GM19397 (cell line): ENCODE data around the gene TLE4.

ENCODE experiments used
- ATAC-seq: cut with Tn5 transposase; IDR thresholded peaks from one replicate; pipeline ENCODE4 v1.9.1; 2021; ENCODE audit warnings: mild to moderate bottlenecking, moderate library complexity; ENCODE audit not compliant: unreplicated experiment

The TLE4 gene

DNA sequence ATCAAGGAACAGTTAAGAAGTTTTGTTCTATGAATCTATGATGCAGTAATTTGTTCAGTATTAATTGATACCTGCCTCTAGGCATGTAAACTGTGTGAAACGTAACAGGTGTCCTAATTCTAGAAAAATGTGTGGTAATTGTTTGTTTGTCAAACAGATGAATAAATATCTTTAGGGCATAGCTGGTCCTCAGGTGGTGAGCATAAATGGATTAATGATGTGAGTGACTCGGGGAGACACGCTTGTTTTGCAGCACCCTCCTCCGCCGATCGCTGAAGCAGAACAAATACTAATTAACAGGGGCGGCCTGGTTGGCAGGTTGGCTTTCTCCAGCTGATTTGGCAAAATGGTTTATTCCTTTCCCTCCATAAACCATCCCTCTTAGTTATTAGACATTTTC is 88.8 kb downstream of the TLE4 start:
- no peak for ATAC-seq

DNA sequence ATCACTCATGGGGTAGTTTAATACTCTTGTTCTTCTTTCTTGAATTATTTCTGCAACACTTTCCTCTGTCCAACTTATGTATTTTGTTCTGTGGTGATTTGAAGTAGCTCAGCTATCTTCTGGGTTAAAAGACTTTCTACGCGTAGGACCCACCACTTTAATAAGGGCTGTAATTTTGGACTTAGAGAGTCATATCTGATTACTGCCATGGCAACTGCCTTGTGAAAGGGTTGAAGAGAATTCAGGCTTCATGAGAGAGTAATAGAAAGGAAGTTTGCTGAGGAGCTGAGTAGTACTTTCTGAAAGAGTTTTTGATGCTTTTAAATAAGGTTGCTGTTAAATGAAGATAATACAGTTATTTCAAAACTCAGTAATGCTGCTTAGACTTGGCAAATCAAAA is 89.5 kb downstream of the TLE4 start:
- no peak for ATAC-seq

DNA sequence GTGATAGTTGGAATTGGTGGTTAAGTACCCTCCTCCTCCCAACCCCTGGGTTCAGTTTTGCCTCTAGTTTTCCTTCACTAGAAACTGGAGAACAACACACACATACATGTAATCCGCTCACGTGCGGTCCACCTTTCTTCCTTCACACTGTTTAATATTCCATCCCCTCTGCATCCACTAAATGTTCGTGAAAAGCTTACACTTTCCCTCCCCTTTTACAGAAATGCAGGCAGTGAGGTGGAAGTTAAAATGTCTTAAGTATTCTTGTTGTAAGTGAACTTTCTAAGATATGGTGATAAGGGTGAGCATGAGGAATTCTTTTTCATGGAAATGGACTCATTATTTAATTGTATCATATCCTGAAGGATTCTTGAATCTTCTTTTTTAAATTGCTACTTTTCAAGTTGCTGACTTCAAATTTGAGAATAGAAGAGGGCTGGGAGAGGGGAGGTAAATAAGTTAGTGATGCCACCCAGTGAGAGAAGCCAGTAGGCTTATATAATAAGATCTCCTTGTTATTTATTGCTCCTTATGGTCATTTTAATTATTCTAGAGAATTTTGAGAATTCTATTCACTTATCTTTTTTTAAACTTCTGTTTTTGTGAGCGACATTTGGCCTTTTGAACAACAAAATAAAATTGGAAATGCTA is 90.2 kb downstream of the TLE4 start:
- no peak for ATAC-seq

DNA sequence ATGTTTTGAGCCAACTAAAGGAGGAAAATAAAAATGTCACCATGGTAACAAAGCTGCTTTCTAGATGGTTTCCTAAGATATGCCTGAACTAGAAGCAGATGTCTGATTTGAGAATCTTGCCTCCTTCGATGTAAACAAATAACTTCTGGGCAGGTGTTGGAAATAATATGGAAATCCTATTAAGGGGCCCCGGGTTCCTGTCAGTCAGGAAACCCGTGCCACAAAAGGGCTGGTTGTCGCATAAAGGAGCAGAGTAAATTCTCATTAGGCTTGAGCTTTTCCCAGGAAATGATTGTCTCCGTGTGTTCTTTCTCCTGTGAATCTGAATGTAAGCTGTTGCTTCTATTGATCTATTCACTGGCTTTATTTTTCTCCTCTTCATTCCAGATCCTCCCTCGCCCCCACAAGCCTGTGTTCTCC is 90.8 kb downstream of the TLE4 start:
- no peak for ATAC-seq

DNA sequence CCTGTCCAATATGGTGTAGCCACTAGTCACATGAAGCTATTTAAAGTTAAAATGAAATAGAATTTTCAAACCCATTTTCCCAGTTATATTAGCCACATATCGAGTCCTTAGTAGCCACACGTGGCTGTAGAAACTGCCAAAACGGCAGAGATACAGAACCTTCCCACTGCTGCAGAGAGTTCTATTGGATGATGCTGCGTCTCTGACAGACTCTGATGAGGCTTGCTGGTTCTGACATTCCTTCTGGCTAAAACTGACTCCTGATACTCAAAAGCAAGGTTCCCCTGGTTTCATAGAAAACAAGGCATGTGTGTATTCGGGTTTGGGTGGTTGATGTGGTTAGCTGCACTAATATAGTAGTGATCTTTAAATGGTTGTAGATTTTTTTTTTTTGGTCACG is 91.5 kb downstream of the TLE4 start:
- ATAC-seq, result no peak

DNA sequence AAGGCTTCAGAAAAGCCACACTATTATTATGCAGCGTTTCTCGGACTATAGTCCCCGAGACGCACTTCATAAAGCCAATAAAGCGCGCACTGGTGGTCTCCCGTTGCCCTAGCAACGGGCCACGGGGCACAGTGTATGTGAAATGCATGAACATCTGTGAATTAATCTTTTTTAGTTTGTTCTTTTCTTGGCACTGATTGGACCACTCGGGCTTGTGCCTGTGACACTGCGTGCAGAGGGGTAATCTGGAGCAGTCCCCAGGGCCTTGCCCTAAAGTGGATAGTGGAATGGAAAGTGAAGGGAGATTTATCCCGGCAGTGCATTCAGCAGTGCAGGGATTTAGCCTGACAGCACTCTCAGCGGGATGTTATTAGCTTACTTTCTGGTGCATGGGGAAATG is 92.1 kb downstream of the TLE4 start:
- no peak for ATAC-seq

DNA sequence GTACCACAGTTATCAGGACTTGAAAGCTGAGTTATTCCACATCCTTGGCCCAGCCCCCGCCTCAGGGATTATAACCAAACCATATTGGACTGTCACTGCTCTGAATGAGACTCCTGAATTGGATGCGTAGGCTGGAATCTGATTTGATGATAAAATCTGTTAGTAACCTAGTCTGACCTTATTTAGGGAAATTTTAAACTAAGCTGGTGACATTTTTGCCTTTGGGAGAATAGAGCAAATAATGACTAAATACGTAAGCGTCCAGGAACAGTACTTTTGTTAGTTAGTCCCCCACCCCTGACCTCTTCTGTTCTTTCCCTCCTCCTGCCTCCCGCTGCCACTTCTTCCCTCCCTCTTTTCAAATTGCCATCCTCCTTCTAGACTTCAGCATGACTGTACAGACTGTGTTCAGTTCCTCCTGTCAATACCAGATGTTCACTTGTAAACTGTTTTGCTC is 92.6 kb downstream of the TLE4 start:
- no peak for ATAC-seq

DNA sequence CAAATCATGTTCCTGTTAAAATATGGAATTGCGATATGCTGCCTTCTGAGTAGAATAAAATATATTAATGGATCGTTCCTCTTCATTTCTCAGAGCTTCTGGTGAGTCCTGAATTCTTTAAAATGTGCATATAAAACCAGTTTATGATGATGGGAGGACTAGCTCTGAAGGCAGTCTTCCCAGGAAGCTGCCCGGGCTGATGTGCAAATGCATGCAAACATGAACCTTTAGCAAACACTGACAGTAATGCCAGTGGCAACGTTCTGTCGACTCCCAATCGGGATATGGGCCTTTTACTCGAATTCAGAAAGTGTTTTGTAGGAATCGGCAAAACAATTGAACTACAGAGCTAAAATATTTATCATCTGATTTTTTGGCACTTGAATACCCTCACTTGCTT is 93.6 kb downstream of the TLE4 start:
- no peak for ATAC-seq

DNA sequence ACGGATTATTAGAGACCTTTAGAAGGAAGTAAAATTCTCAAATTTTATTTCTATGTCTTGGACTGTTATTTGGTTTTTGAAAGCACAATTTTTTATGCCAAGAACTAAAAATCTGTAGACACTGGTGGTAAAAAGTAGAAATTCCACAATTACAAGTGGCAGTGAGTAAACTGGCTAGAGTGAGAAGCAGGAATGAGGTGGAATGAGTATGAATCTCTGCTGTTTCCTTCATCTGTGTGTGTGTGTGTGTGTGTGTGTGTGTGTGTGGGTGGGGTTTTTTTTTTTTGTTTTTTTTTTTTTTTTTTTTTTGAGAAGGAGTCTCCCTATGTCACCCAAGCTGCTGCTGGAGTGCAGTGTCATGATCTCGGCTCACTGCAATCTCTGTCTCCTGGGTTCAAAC is 94.2 kb downstream of the TLE4 start:
- ATAC-seq, result no peak

DNA sequence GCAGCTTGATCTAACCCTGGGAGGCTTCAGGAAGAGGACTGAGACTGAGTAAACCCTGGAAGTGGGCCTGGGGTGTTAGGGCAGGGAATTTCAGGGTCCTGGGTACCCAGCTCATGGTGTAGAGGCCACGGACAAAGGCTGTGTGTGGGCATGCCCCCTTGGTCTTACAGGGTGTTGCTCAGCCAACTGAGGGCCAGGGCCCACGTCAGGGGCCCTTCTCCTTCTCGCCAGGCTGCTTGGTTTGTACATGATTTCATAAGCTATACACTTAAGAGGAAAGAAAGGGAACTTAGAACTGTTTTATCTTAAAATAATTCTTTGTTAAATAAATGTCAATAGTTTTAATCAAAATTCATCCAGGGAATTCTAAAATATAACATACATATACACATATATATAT is 95.4 kb downstream of the TLE4 start:
- ATAC-seq, result no peak

DNA sequence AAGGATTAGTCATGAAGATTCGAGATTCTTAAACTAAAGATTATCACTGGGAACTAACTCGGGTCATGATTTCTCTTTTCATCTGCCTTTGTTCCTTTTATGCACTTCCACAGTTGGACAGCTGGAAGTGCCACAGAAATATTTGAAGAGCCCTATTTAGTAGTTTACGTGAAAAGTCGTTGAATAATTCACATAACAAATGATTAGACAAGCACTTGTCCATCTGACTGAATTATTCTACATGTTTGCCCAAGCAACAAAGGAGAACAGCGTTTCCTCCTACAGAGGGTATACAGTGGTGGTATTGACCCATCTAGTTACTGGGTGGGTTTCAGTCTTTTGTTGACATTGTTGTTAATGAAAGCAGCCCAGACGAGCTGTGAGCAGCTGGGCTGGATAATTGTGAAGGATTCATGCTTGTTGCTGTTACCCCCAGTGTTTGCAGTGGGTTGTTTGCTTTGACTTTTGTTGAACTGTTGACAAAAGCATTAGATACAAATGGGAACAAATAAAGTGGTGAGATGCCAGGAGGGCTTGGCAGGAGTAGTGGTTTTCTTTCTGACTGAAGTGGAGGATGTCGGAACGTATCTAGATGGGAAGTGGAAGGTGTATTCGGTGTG is 96.2 kb downstream of the TLE4 start:
- ATAC-seq, result no peak

DNA sequence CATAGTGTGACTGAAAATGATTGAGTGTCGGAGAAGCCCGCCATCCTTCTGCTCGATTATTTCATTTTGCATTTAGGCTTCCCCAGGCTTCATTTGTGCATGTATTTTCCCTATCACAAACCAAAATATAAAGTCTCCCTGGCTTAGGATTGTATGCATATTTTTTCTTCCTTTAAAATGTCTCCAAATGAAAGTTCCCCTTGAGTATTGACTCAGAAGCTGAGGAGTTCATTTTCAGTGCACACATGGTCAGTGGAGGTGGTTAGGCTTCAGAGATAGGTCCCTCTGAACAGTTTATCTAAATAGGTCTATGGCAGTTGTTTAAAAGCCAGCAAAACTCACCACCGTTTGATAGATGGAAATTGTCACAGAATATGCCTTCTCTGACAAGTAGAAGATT is 97.2 kb downstream of the TLE4 start:
- ATAC-seq, result no peak

DNA sequence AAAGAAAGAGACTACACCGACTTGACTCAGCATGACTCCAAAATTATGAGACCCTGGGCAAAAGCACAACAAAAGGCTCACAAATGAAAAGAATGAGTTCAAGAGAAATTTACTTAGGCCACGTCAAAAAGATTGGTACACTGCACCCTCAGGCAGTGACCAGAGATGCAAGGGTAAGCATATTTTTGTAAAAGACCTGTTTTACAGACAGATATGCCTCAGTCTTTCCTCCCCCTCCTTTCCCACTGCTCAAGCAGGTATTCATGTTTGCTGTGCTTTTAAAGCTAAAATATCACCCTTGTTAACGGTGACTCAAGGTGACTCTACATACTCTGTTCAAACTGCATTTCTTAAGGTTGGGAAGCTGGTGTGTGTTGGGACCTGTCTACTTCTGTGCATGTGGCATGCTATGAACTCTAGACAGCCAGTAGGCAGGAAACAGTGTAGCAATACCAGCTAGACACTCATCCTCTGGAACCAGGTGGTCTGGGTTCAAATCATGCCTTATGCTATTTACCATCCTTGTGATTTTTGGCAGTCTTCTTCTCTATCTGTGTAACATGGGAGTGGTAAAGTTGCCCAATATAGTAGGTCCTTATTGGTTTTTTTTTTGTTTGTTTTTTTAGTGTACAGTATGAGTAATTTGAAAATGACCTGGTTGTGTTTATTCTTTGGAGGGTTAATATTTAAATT is 98.7 kb downstream of the TLE4 start:
- no peak for ATAC-seq

DNA sequence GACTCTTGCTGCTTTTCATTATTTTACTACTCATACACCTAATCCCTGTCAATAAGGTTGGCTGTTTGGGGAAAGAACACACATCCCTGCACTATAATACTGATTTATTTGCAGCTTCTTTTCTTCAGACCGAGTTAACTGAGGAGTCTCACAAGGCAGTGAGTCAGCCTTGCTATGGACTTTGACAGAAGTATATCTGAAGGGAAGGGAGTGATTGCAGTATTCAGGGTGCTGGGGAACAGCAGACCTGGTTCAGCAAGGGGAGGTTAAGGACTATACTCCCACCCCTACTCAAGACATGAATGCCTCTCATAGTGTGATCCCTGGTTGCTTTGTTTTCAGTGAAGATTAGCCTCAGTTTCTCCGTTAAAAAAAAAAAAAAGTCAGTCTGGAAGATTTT is 99.8 kb downstream of the TLE4 start:
- no peak for ATAC-seq

DNA sequence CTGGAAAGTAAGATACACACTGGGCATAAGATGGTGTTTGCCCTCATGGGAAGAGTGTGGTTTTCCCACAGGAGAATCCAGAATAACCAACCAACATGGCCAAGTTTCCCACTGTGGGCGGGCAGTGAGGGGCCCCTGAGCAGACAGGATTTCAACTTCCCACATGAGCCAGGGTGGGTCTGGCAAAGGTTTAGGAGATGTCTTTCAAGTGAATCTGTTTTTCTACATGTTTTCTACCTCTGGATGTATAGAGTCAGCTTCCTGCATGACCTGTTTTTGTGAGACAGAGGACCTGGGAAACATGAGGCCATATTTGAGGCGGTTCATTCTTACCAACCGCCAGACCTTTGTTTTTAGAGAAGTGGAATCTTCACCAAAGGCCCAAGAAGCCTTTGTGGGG is 100.5 kb downstream of the TLE4 start:
- ATAC-seq, result no peak

DNA sequence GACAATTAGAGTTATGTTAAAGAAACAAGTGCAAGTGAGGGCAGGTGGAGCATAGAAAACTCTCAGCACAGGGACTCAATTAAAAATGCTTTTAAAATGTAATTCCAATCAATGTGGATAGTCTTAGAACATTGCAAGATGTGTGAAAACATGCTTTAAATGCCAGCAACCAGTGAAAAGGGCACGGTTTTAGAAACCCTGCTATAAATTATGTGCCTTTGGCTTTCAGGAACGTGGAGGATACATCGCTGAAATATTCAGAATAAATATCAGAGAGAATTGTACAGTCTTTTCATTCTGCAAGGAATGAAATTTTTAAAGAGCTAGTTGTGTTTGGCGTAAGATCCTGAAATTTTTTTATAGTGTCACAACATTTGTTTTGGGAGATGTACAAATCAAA is 101.1 kb downstream of the TLE4 start:
- no peak for ATAC-seq

DNA sequence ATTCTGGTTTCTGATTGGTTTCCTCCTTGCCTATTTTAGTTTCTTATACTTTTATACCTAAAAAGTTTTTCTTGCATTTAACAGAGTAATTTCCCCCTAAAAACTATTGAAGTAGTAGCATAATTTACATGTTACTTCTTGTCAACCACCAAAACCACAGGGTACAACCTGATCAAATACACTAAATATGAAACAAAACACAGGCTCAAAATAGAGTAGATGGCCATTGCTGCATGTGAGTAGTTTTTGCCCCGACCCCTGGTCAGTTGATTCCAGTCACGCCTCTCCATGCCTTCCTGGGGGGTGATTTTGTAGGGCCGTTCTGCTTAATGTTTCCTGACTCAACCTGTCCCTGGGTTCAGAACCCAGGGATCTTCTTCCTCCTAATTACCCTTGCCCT is 101.8 kb downstream of the TLE4 start:
- no peak for ATAC-seq

DNA sequence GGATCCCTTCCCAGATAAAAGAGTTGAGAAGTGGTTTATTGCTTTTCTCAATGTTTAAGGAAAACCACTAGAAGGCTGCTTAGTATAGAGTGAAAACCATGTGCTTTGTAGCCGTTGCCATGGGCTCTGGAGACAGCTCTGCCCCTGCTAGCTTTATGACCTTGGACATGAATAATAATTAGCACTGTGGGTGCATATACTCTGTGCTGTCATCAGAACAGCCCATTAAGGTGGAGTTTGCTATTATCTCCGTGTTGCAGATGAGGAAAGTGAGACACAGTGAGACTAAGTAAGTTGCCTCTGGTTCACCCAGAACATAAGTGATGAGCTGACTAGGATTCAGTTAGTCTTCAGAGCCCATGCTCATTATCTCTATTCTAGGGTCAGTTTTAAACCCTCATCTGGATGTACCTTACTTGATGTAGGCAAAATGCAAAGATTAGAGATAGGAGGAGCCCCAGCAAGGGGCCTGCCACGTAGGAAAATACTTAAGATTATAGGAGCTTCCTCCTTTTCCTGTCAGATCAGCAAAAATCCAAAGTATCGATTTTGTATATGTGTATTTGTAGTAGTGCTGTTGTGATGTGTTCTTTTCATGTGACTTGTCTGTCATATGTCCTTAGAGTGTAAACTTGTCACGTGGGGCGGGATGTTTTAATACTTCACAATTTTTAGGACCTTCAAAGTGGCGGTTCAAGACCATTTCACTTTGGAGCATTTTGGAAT is 102.5 kb downstream of the TLE4 start:
- no peak for ATAC-seq

DNA sequence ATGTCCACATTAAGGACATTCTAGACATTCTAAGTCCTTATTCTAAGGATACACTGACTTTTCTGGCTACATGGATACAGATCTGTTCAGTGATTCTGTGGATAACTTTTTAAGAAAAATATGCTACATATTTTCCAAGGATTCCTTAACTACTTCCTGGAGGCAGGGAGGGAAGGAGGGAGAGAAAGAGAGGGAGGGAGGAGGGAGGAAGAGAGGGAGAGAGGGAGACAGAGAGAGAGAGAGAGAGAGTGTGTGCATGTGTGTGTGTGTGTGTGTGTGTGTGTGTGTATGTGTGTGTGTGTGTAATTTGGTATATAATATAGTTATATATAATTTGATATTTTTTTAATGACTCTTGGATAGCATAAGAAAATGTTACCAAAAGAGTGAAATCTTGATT is 109.8 kb downstream of the TLE4 start:
- no peak for ATAC-seq

DNA sequence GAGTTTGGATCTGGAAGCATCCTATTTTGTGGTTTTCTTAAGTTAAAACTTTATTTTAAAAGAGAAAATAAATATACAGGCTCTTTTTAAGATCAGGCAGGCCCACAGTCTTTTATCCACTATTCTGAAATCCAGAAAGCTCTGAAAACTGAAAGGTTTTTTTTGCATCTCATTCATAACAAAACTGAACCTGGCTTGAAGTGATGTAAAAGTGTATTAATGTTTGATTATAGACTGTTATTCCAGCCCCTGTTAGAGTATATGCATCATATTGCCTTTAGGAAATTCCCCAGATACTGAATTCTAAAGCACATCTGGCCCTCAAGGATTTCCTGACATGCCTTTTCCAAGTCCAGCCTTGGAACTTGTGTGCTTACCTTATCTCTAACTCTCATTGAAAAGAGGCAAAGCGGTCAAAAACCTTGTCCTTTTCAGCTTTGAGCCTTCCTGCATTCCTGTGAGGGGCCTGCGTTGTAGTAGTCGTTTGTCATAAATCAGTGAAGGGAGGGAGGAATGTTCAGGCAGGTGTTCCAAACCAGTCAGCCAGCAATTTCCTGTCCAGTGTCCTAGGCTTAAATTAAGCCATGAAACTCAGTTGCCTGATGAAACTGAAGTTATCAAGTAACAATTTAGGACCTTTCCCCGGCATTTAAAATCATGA is 110.4 kb downstream of the TLE4 start:
- ATAC-seq, result no peak

DNA sequence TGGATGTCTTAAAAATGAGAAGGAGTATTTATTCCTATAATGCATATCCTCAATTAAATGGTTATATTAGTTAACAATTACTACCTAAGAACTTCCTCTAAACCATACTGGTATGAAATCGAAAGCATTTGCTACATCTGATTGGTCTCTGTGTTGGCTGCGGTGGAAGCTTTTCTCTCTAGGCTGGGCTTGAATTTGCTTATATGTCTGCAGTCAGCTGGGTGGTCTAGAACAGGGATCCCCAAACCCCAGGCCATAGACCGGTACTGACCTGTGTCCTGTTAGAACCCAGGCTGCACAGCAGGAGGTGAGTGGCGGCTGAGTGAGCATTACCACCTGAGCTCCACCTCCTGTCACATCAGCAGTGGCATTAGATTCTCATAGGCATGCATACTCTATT is 112.3 kb downstream of the TLE4 start:
- ATAC-seq, result no peak
